Neuron (in vitro differentiated cells): ENCODE data around the gene COL16A1.

Experiments used
- H2AFZ ChIP-seq: one replicate; pipeline ENCODE4 v1.6.1; 2013; ENCODE audit warnings: low read depth, mild to moderate bottlenecking, inconsistent platforms, low read length, moderate library complexity
- H3K27me3 ChIP-seq: one replicate; pipeline ENCODE4 v1.6.1; 2013; ENCODE audit warnings: low read length; ENCODE audit not compliant: insufficient read depth
- H3K36me3 ChIP-seq: one replicate; pipeline ENCODE4 v1.6.1; 2013; ENCODE audit warnings: low read length; ENCODE audit not compliant: insufficient read depth
- H3K4me1 ChIP-seq: one replicate; pipeline ENCODE4 v1.6.1; 2013; ENCODE audit warnings: low read length; ENCODE audit not compliant: insufficient read depth
- H3K4me3 ChIP-seq: 2 replicates; pipeline ENCODE4 v1.5.1; 2013; ENCODE audit warnings: mild to moderate bottlenecking, low read length, moderate library complexity
- H3K9me3 ChIP-seq: one replicate; pipeline ENCODE4 v1.6.1; 2013; ENCODE audit warnings: low read length

COL16A1 gene

GRCh38 chr1:31669786-31670592 is 33.8 kb downstream of the COL16A1 start:
- Histone ChIP-seq H3K9me3 (no peaks in the 10 kb centered on the region), H3K27me3 (peaks cover 89% of the 10 kb centered on the region), H3K4me1 (peaks cover 4% of the 10 kb centered on the region), H3K4me3 (no peak overlapping the region), H2AFZ (no peak overlapping the region), H3K36me3 (no peaks in the 10 kb centered on the region)

- no peak overlapping the region for H2AFZ ChIP-seq
- H3K4me1 ChIP-seq: peaks cover 4% of the 10 kb centered on the region
- H3K9me3 ChIP-seq: no peaks in the 10 kb centered on the region
- peaks cover 83% of the 10 kb centered on the region for H3K27me3 ChIP-seq
- H3K4me3 ChIP-seq: no peak overlapping the region
- H3K36me3 ChIP-seq: no peaks in the 10 kb centered on the region
Observed at GRCh38 chr1:31669433-31669785, 34.4 kb downstream of the COL16A1 start.

GRCh38 chr1:31668303-31668883 is 35.4 kb downstream of the COL16A1 start:
- peaks cover 74% of the 10 kb centered on the region for H3K27me3 ChIP-seq
- no peaks in the 10 kb centered on the region for H3K9me3 ChIP-seq
- H3K4me3 ChIP-seq: no peak overlapping the region
- H3K36me3 ChIP-seq: no peaks in the 10 kb centered on the region
- H2AFZ ChIP-seq: no peak overlapping the region
- H3K4me1 ChIP-seq: peaks cover 4% of the 10 kb centered on the region

GRCh38 chr1:31667065-31667785 is 36.6 kb downstream of the COL16A1 start:
- H3K36me3 ChIP-seq: no peaks in the 10 kb centered on the region
- peaks cover 62% of the 10 kb centered on the region for H3K27me3 ChIP-seq
- H3K4me1 ChIP-seq: peaks cover 4% of the 10 kb centered on the region
- H3K4me3 ChIP-seq: no peak overlapping the region
- H2AFZ ChIP-seq: no peak overlapping the region
- no peaks in the 10 kb centered on the region for H3K9me3 ChIP-seq

- Histone ChIP-seq H3K4me3 (no peak overlapping the region), H3K4me1 (peaks cover 4% of the 10 kb centered on the region), H2AFZ (no peak overlapping the region), H3K9me3 (no peaks in the 10 kb centered on the region), H3K27me3 (peaks cover 54% of the 10 kb centered on the region), H3K36me3 (no peaks in the 10 kb centered on the region)
Observed at GRCh38 chr1:31666263-31666963, 37.4 kb downstream of the COL16A1 start.

GRCh38 chr1:31665234-31665878 is 38.5 kb downstream of the COL16A1 start:
- no peaks in the 10 kb centered on the region for H3K36me3 ChIP-seq
- H3K4me3 ChIP-seq: no peak overlapping the region
- H3K4me1 ChIP-seq: peaks cover 4% of the 10 kb centered on the region
- no peaks in the 10 kb centered on the region for H3K9me3 ChIP-seq
- peaks cover 53% of the 10 kb centered on the region for H3K27me3 ChIP-seq
- no peak overlapping the region for H2AFZ ChIP-seq

- no peaks in the 10 kb centered on the region for H3K36me3 ChIP-seq
- no peaks in the 10 kb centered on the region for H3K9me3 ChIP-seq
- peaks cover 44% of the 10 kb centered on the region for H3K27me3 ChIP-seq
- no peak overlapping the region for H3K4me3 ChIP-seq
- no peak overlapping the region for H2AFZ ChIP-seq
- peaks cover 4% of the 10 kb centered on the region for H3K4me1 ChIP-seq
Observed at GRCh38 chr1:31664528-31664927, 39.3 kb downstream of the COL16A1 start.

GRCh38 chr1:31663622-31664452 is 40.0 kb downstream of the COL16A1 start:
- peaks cover 4% of the 10 kb centered on the region for H3K4me1 ChIP-seq
- no peaks in the 10 kb centered on the region for H3K9me3 ChIP-seq
- peaks cover 39% of the 10 kb centered on the region for H3K27me3 ChIP-seq
- H3K36me3 ChIP-seq: no peaks in the 10 kb centered on the region
- H2AFZ ChIP-seq: no peak overlapping the region
- H3K4me3 ChIP-seq: no peak overlapping the region

- Histone ChIP-seq H3K4me3 (no peak overlapping the region), H3K9me3 (no peaks in the 10 kb centered on the region), H3K4me1 (peaks cover 4% of the 10 kb centered on the region), H2AFZ (no peak overlapping the region), H3K36me3 (no peaks in the 10 kb centered on the region), H3K27me3 (peaks cover 27% of the 10 kb centered on the region)
Observed at GRCh38 chr1:31662463-31662862, 41.4 kb downstream of the COL16A1 start.

GRCh38 chr1:31661856-31662255 is 42.0 kb downstream of the COL16A1 start:
- H3K4me1 ChIP-seq: peaks cover 4% of the 10 kb centered on the region

GRCh38 chr1:31660871-31661455 is 42.9 kb downstream of the COL16A1 start:
- Histone ChIP-seq H3K4me1 (no peaks in the 10 kb centered on the region), H2AFZ (no peak overlapping the region), H3K27me3 (peaks cover 21% of the 10 kb centered on the region), H3K36me3 (no peaks in the 10 kb centered on the region), H3K9me3 (no peaks in the 10 kb centered on the region), H3K4me3 (no peak overlapping the region)

More at GRCh38 chr1:31661856-31662255, 42.0 kb downstream of the COL16A1 start:
- H3K27me3 ChIP-seq: peaks cover 24% of the 10 kb centered on the region
- no peak overlapping the region for H3K4me3 ChIP-seq
- no peaks in the 10 kb centered on the region for H3K36me3 ChIP-seq
- H3K9me3 ChIP-seq: no peaks in the 10 kb centered on the region
- no peak overlapping the region for H2AFZ ChIP-seq

- Histone ChIP-seq H3K9me3 (no peaks in the 10 kb centered on the region), H3K36me3 (no peaks in the 10 kb centered on the region)
Observed at GRCh38 chr1:31659889-31660288, 43.9 kb downstream of the COL16A1 start.

More at GRCh38 chr1:31659889-31660288, 43.9 kb downstream of the COL16A1 start:
- Histone ChIP-seq H3K27me3 (peaks cover 15% of the 10 kb centered on the region), H3K4me3 (no peak overlapping the region), H3K4me1 (no peaks in the 10 kb centered on the region), H2AFZ (no peak overlapping the region)
